Skin of body (tissue), 2 donors: ENCODE data around the gene KRTAP5-3. TPM values are rescaled to one million over a fixed set of nuclear protein-coding genes. Genes with fewer than 3 reads are reported as not detected.
A peak's percentile ranks its signal among the peaks of the same experiment; 100 is the strongest.
"Not testable (repeated sequence)": the region's sequence is repeated elsewhere in the genome, so short reads cannot be mapped to it uniquely, and the experiment has no call there.

Source experiments
- DNase-seq: peaks from one replicate; lab custom pipeline; 2025; lab: John Stamatoyannopoulos, UW
- total RNA-seq: library from RNA; depleted of rRNA; stranded (reverse); fragments of >200 nt; gene quantifications from one replicate; pipeline ENCODE4 v1.2.3, GENCODE V29; 2014

The KRTAP5-3 gene
- total RNA-seq, result 1.3 TPM

DNA sequence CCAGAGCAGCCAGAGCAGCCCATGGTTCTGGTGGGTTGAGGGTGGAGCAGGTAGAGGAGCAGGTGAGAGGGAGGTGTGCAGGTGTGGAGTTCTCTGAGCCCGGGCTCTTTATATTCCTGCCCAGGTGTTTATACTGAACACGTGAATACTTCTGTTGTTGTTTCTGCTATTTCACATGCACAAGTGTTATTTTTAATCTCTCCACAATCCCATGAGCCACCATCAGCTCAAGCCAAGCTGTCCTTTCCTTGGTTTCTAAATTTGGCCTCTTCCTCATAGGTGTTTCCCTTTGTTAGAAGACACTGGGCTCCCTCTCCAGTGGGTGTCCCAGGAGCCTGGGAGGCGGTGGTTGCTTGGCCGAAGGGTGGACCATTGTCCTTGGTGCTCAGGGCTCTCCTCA, at the start of gene KRTAP5-3:
KRTAP5-3 (minus strand) TSS at position 101 of the 400 bp plus-strand sequence; CDS start at position 23, 78 bp downstream.
- DNase-seq, result no peak

DNA sequence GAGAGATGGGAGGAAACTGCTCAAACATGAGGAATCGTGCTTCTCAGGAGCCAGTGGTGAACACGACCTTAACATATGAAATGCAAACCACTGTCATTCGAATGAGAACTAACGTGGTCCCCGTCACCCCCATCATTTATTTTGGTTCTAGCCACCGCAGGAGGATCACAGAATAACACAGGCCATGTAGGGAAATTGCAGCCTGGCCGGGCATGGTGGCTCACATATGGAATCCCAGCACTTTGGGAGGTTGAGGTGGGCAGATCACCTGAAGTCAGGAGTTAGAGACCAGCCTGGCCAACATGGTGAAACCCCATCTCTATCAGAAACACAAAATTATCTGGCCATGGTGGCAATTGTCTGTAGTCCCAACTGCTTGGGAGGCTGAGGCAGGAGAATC, 48.4 kb upstream of the KRTAP5-3 start:
- no peak for DNase-seq

GRCh38 chr11:1656061-1656441, 47.8 kb upstream of the KRTAP5-3 start:
- DNase-seq, result no peak

- no peak for DNase-seq
Observed at GRCh38 chr11:1655168-1656060, 47.2 kb upstream of the KRTAP5-3 start.

GRCh38 chr11:1654388-1655167, 46.3 kb upstream of the KRTAP5-3 start:
- DNase-seq, result no peak

DNA sequence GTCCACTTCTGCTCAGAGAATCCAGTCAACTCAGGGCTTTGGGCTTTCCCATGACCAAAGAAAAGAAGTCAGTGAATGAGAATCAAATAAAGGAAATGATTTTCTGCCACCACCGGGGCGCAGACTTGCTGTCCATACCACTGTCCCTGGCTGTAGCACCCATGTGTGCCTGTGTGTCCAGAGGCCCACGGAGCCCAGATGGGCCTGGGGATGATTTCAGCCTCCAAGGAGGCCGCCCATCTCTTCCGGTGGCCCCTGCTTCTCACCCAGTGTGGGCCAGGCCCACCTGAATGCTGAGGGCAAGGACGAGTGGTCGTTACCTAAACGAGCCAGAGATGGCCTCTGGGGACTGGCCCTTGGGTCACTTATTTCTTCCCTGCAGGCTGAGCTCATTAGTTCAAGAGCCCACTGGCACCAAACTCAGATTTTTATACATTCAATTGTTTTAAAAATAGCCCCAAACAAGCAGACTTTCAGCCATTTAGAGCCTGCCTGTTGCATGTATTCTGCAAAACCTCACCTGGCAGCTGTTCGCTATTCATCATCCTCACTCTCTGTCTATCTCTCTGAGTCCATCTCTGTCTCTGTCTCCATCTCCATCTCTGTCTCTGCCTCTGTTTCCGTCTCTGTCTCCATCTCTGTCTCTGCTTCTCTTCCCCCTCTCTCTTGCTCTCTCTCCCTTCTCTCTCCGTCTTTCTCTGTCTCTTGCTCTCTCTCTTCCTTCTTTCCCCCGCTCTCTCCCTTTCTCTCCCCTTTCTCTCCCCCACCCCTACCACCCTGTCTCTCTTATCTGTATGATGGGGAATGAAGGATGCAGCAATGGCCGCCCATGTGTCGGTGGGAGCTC, 45.5 kb upstream of the KRTAP5-3 start:
- no peak for DNase-seq

GRCh38 chr11:1652771-1653540, 44.7 kb upstream of the KRTAP5-3 start:
- peak; percentile 45 for DNase-seq

DNA sequence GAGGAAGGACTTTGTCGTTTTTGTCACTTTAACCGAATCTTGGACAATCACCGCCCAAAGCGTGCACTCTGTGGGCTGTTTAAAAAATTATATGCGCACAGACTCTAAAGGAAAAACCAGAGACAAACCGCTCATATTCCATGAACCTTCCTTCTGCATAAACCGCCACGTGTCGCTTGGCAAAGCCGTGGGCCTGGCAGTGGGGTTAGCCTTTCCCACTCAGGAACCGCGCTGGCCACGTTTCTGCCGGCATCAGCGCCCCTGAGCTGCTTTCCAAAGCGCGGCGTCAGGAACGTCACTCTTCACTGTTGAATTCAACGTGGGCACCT, 44.1 kb upstream of the KRTAP5-3 start:
- DNase-seq, result no peak

- no peak for DNase-seq
Observed at GRCh38 chr11:1652026-1652425, 43.8 kb upstream of the KRTAP5-3 start.

DNA sequence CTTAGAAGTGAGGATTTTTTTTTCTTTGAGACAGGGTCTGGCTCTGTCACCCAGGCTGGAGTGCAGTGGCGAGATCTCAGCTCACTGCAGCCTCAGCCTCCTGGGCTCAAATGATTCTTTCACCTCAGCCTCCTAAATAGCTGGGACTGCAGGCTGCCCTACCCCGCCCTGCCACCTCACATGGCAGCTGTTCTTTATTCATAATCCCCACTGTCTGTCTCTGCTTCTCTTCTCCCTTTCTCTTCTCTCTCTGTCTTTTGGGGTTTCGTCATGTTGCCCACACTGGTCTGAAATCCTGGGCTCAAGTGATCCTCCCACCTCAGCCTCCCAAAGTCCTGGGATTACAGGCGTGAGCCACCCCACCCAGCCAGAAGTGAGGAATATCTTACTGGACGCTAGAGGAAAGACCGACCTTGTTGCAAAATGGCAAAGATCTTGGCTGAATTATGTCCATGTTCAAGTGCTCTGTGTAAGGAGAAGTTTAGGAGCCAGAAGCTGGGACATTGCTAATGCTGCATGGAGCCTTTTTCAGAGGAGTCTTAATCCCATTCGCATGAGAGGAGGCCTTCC, 43.2 kb upstream of the KRTAP5-3 start:
- DNase-seq, result no peak

GRCh38 chr11:1650918-1651262, 42.6 kb upstream of the KRTAP5-3 start:
- no peak for DNase-seq

- no peak for DNase-seq
Observed at GRCh38 chr11:1650034-1650917, 42.0 kb upstream of the KRTAP5-3 start.

DNA sequence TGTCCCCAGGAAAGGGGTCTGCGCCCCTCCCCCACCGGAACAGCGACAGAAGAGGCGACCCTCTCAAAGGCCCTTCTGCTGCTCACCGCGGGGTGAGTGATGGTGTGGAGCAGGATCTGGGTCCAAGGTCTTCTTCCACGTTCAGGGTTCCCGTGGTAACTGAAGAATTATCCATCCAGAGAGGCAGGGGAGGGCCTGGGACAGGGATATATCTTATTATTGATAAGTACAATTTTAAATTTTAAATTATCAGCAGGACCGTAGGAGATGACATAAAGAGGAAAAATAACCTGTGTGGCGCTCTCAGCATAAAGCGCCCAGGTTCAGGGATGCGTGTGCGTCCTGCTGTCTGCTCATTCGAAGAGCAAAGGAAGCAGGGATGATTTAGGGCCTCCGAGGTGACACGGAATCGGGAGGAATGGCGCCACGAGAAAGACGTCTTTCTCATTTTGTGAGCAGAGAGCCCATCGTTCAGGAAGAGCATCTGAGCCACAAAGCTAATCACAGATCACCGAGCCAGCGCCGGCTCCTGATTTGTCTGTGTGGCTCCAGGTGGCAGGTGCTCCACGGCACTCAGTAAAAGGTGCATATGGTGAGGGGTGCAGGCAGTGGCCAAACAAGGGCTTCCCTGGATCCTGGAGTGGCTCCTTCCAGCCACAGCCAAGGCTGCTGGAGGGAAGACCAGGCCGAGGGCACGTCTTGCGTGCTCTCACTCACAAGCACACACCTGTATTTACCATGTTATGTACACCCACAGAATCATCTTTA, 40.6 kb upstream of the KRTAP5-3 start:
- no peak for DNase-seq

GRCh38 chr11:1647901-1648652, 39.8 kb upstream of the KRTAP5-3 start:
- no peak for DNase-seq

DNA sequence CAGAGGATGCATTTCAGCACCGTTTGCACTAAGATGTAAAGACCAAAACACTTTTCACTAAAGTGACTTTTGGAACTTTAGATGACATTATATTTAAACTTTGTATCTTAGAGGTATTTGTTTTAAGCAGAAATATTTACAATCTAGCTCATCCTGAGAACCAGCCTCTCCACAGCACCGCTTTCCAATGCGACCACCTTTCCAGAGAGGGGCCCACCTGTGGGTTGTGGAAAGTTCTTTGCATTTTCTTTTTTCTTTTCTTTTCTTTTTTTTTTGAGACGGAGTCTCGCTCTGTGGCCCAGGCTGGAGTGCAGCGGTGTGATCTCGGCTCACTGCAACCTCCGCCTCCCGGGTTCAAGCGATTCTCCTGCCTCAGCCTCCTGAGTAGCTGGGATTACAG, 38.3 kb upstream of the KRTAP5-3 start:
- not testable (repeated sequence) for DNase-seq

DNA sequence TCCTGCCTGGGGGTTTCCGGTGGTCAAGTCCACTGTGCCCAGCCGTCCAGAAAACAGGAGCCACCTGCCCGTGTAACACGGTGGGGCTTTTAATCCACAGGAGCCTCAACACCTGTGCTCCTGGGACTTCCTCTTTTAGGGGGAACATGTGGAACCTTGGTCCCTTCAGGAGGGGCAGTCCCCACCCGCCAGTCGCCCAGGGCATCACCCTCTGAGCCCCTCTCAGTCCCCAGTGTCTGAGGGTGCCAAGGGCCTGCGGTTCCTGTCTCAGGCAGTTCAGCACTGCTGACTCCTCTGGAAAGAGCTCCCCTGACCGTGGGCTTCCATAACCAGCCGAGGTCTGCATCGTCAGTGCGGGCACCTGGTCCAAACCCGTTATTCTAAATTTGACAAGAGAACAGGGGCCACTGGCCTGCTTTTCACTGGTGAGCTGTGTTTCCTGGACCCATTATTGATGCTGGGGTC, 37.1 kb upstream of the KRTAP5-3 start:
- DNase-seq, result no peak

- DNase-seq, result no peak
Observed at GRCh38 chr11:1644601-1645356, 36.5 kb upstream of the KRTAP5-3 start.
